Measurements from ENCODE around the gene COL15A1. TPM values are rescaled to one million over a fixed set of nuclear protein-coding genes. Genes with fewer than 3 reads are reported as not detected.

The COL15A1 gene
- total and polyA plus RNA-seq, 2 of the 13 experiments (the other 11 are each of a cell fraction or from before 2014, with no cell fraction given), result not detected

GRCh38 chr9:98962181-98962560, 18.5 kb downstream of the COL15A1 start (continued):
- TF ChIP-seq ZBTB4 (CRISPR knock-in tag; IDR thresholded peaks at IDR 0.05; ENCODE audit: borderline replicate concordance), result no peak
- TF ChIP-seq ZFP91 (CRISPR knock-in tag; IDR thresholded peaks at IDR 0.05; ENCODE audit: borderline replicate concordance), result no peak
- no peak for TF ChIP-seq ZNF652 (CRISPR knock-in tag; IDR thresholded peaks at IDR 0.05; ENCODE audit: borderline replicate concordance, low read depth)

GRCh38 chr9:98962861-98963260, 19.2 kb downstream of the COL15A1 start:
- H3K4me2 ChIP-seq (ENCODE audit: low read depth, low read length), result no peak overlapping the region
- in situ Hi-C loops (cut with HindIII; ENCODE audit: extremely low pct_ligation_motif_present, low pct_unique_long_range_greater_than_20kb), result no loop called here
- FAIRE-seq (no peak), DNase-seq (ENCODE audit: low spot score) (no peak), ATAC-seq (no peak)
- no peak overlapping the region for H2AFZ ChIP-seq (ENCODE audit: low read length)
- no peak overlapping the region for H3K4me3 ChIP-seq (replicated peaks in 1 of 3; ENCODE audit: insufficient read depth in 1 of 3, low read depth in 2 of 3, low read length in 3 of 3)
- no peaks in the 10 kb centered on the region for H3K4me1 ChIP-seq (ENCODE audit: insufficient read depth, low read length)
- H3K36me3 ChIP-seq (replicated peaks in 1 of 2; ENCODE audit: control insufficient read depth in 1 of 2, insufficient read depth in 2 of 2, low read length in 2 of 2), result no peaks in the 10 kb centered on the region
- intact Hi-C loops (cut with micrococcal nuclease; ENCODE audit: unreplicated experiment), result no loop called here
- H3K79me2 ChIP-seq (ENCODE audit: insufficient read depth, low read length), result no peaks in the 10 kb centered on the region
- TF ChIP-seq CENPX (CRISPR knock-in tag; IDR thresholded peaks at IDR 0.05) (no peak), ERF (CRISPR knock-in tag; IDR thresholded peaks at IDR 0.05) (no peak)
- CTCF ChIA-PET (ENCODE audit: low intra/inter-chr PET ratio, low total read pairs), result no interaction called here
- H3K27ac ChIP-seq (ENCODE audit: extremely low read length, insufficient read depth, low read length), result no peak overlapping the region
- H4K20me1 ChIP-seq (ENCODE audit: insufficient read depth, low read length), result no peaks in the 10 kb centered on the region
- POLR2A ChIA-PET, result no interaction called here
- no TSS peak for BruUV-seq (replicated peaks)
- no peaks in the 10 kb centered on the region for H3K9me3 ChIP-seq (ENCODE audit: low read length)
- H3K27me3 ChIP-seq (ENCODE audit: control insufficient read depth in 1 of 2, insufficient read depth in 2 of 2, low read length in 2 of 2), result peaks cover 0 to 14% of the 10 kb centered on the region in 2 experiments; a peak in 2 of 5 replicates
- 6% methylated on average over 2 of the region's 5 CpGs for WGBS (ENCODE audit: low lambda C conversion rate)
- H3K9ac ChIP-seq (ENCODE audit: insufficient read depth, low read depth, low read length), result no peak overlapping the region
